ENCODE measurements around the gene STPG3. TPM values are rescaled to one million over a fixed set of nuclear protein-coding genes. Genes with fewer than 3 reads are reported as not detected.
A peak's percentile ranks its signal among the peaks of the same experiment; 100 is the strongest.

The STPG3 gene
- total and polyA plus RNA-seq, 2 of the 13 experiments (the other 11 are each of a cell fraction or from before 2014, with no cell fraction given), result not detected

- TF ChIP-seq, protein P1, sequence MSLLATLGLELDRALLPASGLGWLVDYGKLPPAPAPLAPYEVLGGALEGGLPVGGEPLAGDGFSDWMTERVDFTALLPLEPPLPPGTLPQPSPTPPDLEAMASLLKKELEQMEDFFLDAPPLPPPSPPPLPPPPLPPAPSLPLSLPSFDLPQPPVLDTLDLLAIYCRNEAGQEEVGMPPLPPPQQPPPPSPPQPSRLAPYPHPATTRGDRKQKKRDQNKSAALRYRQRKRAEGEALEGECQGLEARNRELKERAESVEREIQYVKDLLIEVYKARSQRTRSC (CRISPR knock-in tag; IDR thresholded peaks at IDR 0.05; ENCODE audit: low read depth), result no peak
- TF ChIP-seq ZNF264 (CRISPR knock-in tag; IDR thresholded peaks at IDR 0.05) (no peak), NRL (CRISPR knock-in tag; IDR thresholded peaks at IDR 0.05; ENCODE audit: borderline replicate concordance) (peak; percentile 68; the same call in 1 of the 2 replicates), ARHGAP35 (CRISPR knock-in tag; IDR thresholded peaks at IDR 0.05; ENCODE audit: borderline replicate concordance) (no peak), MAFF (IDR thresholded peaks at IDR 0.05; ENCODE audit: low read depth, low read length) (no peak), ETV5 (CRISPR knock-in tag; IDR thresholded peaks at IDR 0.05; ENCODE audit: borderline replicate concordance) (no peak), ZSCAN30 (CRISPR knock-in tag; IDR thresholded peaks at IDR 0.05) (no peak), STAT6 (CRISPR knock-in tag; IDR thresholded peaks at IDR 0.05; ENCODE audit: borderline replicate concordance) (no peak), ZNF260 (CRISPR knock-in tag; IDR thresholded peaks at IDR 0.05; ENCODE audit: borderline replicate concordance, low read depth) (no peak), RFX3 (CRISPR knock-in tag; IDR thresholded peaks at IDR 0.05) (no peak), XRCC5 (optimal IDR thresholded peaks at IDR 0.05; ENCODE audit: low read length) (no peak), NFKB2 (CRISPR knock-in tag; IDR thresholded peaks at IDR 0.05; ENCODE audit: borderline replicate concordance) (0 out of 2 replicates have a peak, but pooled peaks have one; percentile 36), RAD21 (CRISPR knock-in tag; IDR thresholded peaks at IDR 0.05) (no peak), AGO2 (optimal IDR thresholded peaks at IDR 0.05; ENCODE audit: low read depth, low read length) (no peak), IKZF1 (IDR thresholded peaks at IDR 0.05) (no peak), SKI (IDR thresholded peaks at IDR 0.05; ENCODE audit: partially characterized antibody) (no peak), ZNF451 (CRISPR knock-in tag; IDR thresholded peaks at IDR 0.05) (no peak), MEIS1 (CRISPR knock-in tag; IDR thresholded peaks at IDR 0.05; ENCODE audit: borderline replicate concordance) (no peak), RFXAP (CRISPR knock-in tag; IDR thresholded peaks at IDR 0.05; ENCODE audit: borderline replicate concordance) (no peak), ZKSCAN8 (CRISPR knock-in tag; IDR thresholded peaks at IDR 0.05; ENCODE audit: borderline replicate concordance) (no peak), ZKSCAN5 (CRISPR knock-in tag; IDR thresholded peaks at IDR 0.05) (no peak)
- TF ChIP-seq, protein P2, sequence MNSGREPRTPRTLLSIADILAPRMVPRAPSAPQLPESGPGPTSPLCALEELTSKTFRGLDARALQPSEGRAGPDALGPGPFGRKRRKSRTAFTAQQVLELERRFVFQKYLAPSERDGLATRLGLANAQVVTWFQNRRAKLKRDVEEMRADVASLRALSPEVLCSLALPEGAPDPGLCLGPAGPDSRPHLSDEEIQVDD (CRISPR knock-in tag; IDR thresholded peaks at IDR 0.05; ENCODE audit: borderline replicate concordance), result no peak
- TF ChIP-seq, protein P3, sequence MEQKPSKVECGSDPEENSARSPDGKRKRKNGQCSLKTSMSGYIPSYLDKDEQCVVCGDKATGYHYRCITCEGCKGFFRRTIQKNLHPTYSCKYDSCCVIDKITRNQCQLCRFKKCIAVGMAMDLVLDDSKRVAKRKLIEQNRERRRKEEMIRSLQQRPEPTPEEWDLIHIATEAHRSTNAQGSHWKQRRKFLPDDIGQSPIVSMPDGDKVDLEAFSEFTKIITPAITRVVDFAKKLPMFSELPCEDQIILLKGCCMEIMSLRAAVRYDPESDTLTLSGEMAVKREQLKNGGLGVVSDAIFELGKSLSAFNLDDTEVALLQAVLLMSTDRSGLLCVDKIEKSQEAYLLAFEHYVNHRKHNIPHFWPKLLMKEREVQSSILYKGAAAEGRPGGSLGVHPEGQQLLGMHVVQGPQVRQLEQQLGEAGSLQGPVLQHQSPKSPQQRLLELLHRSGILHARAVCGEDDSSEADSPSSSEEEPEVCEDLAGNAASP (CRISPR knock-in tag; IDR thresholded peaks at IDR 0.05; ENCODE audit: borderline replicate concordance), result no peak
- TF ChIP-seq, protein P4, sequence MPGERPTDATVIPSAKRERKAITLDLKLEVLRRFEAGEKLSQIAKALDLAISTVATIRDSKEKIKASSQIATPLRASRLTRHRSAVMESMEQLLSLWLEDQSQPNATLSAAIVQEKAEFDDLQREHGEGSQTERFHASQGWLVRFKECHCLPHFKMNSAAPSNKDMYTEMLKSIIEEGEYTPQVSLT (CRISPR knock-in tag; IDR thresholded peaks at IDR 0.05; ENCODE audit: borderline replicate concordance, low read depth), result no peak
- TF ChIP-seq, protein P5, sequence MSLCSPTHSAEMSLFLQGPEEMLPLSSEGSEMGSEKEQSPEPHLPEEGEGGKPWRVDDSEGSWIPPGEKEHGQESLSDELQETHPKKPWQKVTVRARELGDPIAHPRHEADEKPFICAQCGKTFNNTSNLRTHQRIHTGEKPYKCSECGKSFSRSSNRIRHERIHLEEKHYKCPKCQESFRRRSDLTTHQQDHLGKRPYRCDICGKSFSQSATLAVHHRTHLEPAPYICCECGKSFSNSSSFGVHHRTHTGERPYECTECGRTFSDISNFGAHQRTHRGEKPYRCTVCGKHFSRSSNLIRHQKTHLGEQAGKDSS (CRISPR knock-in tag; IDR thresholded peaks at IDR 0.05; ENCODE audit: borderline replicate concordance, low read depth), result 0 out of 2 replicates have a peak, but pooled peaks have one; percentile 13
Measured at GRCh38 chr9:137294681-137295237, 43.7 kb downstream of the STPG3 start (continued).

Data from HepG2 (cell line).